Muscle of leg (tissue), 11 donors: ENCODE measurements around the gene DMD. TPM values are rescaled to one million over a fixed set of nuclear protein-coding genes. Genes with fewer than 3 reads are reported as not detected.
"Not testable (repeated sequence)": the region's sequence is repeated elsewhere in the genome, so short reads cannot be mapped to it uniquely, and the experiment has no call there.

ENCODE experiments used
- DNase-seq: peaks from one replicate; pipeline ENCODE4 v3.0.0; 2013
- H3K27ac ChIP-seq: one replicate; pipeline ENCODE4 v1.5.1; 2013; ENCODE audit warnings: mild to moderate bottlenecking, low read length, control low read depth
- H3K27me3 ChIP-seq: one replicate; pipeline ENCODE4 v1.6.1; 2013; ENCODE audit warnings: low read length; ENCODE audit not compliant: control insufficient read depth, insufficient read depth
- H3K36me3 ChIP-seq: one replicate; pipeline ENCODE4 v1.6.1; 2013; ENCODE audit warnings: low read length; ENCODE audit not compliant: control insufficient read depth, insufficient read depth
- H3K4me1 ChIP-seq: one replicate; pipeline ENCODE4 v1.6.1; 2013; ENCODE audit warnings: low read length; ENCODE audit not compliant: control insufficient read depth, insufficient read depth
- H3K4me3 ChIP-seq: one replicate; pipeline ENCODE4 v1.5.1; 2013; ENCODE audit warnings: low read length, control low read depth
- H3K9me3 ChIP-seq: replicated peaks from 2 replicates; pipeline ENCODE4 v1.6.1; 2013; ENCODE audit warnings: low read depth, low read length; ENCODE audit not compliant: control insufficient read depth
- WGBS: methylation state at CpG from one replicate; pipeline ENCODE4 v1.1.5; 2013; ENCODE audit warnings: missing lambda C conversion rate; ENCODE audit not compliant: insufficient coverage; 5-methylcytosine and 5-hydroxymethylcytosine counted together
- polyA plus RNA-seq, 8 donors: library from polyadenylated mRNA; unstranded; fragments of 120-200 nt; gene quantifications; one replicate each; pipeline versions ENCODE4 v1.2.1 to v1.2.3, GENCODE V29; 2013; ENCODE audit warnings: inconsistent platforms in 1 of 8, low replicate concordance in 1 of 8; ENCODE audit not compliant: insufficient read length in 8 of 8, insufficient read depth in 1 of 8
- total RNA-seq: library from RNA; stranded (reverse); fragments of 120-200 nt; gene quantifications from one replicate; pipeline ENCODE4 v1.2.4, GENCODE V29; 2013

DMD gene
- total and polyA plus RNA-seq, 9 donors: 50.3 to 106 (median 68.9) TPM

DNA sequence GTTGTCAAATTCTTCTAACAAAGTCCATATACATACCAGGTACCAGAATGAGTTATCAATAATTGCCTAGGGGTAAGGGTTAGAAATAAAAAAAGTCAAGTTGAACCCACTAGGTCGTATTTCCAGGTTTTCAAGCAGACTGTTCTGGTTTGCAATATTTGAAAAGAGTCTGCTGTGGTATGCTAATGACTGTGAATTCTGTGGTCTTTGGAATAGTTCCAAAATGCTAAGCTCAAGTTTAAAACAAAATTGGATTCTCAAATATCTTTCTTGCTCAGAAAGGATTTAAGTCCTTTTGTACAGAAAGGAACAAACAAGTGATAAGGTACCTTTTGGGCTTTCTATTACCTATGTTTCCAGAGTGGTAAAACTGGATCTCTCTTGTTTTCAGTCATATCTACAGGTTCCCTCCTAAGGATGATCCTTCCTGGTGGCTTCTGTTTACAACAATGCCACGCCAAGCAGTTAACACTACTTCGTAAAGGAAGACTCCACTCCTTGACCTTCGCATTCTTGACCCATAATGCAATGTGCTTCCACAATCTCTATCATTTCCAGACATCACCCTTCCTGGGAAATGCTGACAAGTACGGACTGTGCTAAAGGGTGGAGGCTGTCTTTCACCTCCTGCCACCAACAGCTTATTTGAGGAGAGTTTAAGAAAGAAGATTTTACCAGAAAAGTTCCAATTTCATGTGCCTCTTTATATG is 1607.8 kb downstream of the DMD start:
- Histone ChIP-seq H3K4me3 (no peak overlapping the region), H3K27ac (no peak overlapping the region), H3K9me3 (no peaks in the 10 kb centered on the region), H3K4me1 (no peaks in the 10 kb centered on the region), H3K36me3 (no peaks in the 10 kb centered on the region), H3K27me3 (no peaks in the 10 kb centered on the region)
- 53% methylated on average over 2 of the region's 5 CpGs for WGBS
- DNase-seq: peak; percentile 11

DNA sequence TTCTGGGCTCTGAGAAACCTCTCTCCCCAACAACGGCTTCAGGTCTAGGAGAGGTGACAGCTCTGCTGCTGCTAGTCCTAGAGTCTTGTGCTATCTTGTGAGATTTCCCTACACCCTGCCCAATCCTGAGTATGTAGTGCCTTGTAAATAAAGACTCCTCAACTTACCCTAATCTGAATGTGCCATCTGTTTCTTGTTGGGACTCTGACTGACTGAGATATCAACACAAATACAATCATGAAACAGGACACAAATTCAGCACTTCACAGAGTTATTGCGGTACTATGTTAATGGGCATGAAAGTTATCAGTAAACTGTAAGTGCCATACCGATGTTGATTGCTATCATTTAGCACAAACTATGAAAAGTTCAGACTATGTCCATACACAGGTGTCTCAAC is 1610.5 kb downstream of the DMD start:
- Histone ChIP-seq H3K27me3 (no peaks in the 10 kb centered on the region), H3K9me3 (no peaks in the 10 kb centered on the region), H3K36me3 (no peaks in the 10 kb centered on the region), H3K4me1 (no peaks in the 10 kb centered on the region), H3K4me3 (no peak overlapping the region), H3K27ac (no peak overlapping the region)
- DNase-seq: no peak
- no CpG with 5 or more reads among the region's 3 CpGs for WGBS

DNA sequence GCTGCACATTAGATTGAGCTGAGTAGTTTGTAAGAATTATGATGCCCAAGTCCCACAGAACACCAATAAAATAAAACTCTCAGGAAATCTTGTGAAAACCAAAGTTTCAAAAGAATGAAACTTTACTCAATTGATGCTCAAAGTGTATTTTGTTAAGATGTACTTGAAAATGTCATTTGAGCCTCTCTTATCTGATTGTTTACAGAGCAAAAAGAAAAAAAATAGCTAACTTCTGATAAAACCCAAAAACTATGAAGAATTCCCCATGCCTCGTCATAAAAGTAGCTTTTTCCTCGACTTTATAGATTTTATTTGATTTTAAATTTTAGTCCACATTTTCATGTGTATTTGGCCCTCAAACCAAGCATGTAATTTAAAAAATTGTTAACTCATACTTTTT is 1618.0 kb downstream of the DMD start:
- DNase-seq: no peak
- WGBS: no CpG with 5 or more reads among the region's 2 CpGs
- H3K4me1 ChIP-seq: no peaks in the 10 kb centered on the region
- no peak overlapping the region for H3K27ac ChIP-seq
- H3K27me3 ChIP-seq: no peaks in the 10 kb centered on the region
- no peak overlapping the region for H3K4me3 ChIP-seq
- H3K36me3 ChIP-seq: no peaks in the 10 kb centered on the region
- no peaks in the 10 kb centered on the region for H3K9me3 ChIP-seq

DNA sequence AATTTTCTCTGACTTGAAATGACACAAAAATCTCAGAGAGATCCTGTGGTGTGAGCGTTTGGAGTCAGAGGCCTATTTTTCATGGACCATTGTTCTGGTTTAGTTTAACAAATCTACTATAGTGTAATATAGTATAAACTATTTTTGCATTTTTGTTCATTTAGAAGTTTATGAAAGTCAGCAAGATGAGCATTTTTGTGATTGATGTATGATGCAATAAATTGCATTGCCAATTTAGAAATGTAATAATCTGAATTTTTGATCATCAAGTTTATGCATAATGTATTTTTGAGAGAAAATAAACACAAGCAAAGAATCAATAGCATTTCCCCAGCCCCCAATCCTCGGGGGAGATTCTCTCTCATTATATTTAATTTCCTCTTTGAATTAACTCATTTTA is 1620.0 kb downstream of the DMD start:
- no peak overlapping the region for H3K27ac ChIP-seq
- no peaks in the 10 kb centered on the region for H3K36me3 ChIP-seq
- no peak for DNase-seq
- no peaks in the 10 kb centered on the region for H3K9me3 ChIP-seq
- no peaks in the 10 kb centered on the region for H3K27me3 ChIP-seq
- WGBS: no CpG with 5 or more reads among the region's 2 CpGs
- no peak overlapping the region for H3K4me3 ChIP-seq
- no peaks in the 10 kb centered on the region for H3K4me1 ChIP-seq

DNA sequence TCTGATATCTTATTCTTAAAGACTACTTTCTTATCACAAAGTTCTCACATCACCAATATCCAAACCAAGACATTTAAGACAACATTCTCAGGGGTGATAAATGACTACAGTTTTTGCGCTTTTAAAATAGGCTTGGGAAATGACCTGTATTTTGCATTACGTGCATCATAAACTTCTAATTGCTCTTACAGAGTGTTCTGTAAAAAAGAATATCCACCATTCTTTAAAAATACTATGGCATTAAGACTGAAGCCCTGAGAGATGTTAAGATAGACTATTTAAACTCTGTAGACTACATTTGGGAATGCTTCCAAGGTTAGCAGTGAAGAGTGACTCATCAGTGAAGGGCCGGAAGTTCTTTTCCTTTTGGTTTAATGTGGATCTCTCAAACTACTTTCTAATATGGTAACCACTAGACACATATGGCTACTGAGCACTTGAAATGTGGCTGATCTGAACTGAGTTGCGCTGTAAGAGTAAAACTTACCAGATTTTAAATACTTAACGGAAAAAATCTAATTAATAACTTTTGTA is 1620.7 kb downstream of the DMD start:
- WGBS: no CpG with 5 or more reads among the region's 5 CpGs
- Histone ChIP-seq H3K9me3 (no peaks in the 10 kb centered on the region), H3K27ac (no peak overlapping the region), H3K36me3 (no peaks in the 10 kb centered on the region), H3K27me3 (no peaks in the 10 kb centered on the region), H3K4me1 (no peaks in the 10 kb centered on the region), H3K4me3 (no peak overlapping the region)
- DNase-seq: peak; percentile 29

DNA sequence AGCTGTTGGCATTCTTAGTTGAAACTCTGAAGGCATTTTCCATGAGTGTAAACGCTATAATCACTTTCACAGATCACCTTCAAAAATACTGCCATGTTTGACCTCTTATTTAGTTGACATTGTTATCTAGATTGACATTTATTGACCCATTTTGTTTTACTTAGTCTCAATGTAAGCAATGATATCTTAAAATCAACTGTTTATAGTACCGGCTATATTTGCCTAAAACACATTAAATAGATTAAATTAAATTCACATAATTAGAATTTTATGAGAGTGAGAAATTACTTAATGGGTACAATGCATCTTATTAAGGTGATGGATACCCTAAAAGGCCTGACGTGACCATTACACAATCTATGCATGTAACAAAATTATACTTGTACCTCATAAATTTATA is 1621.8 kb downstream of the DMD start:
- no peak overlapping the region for H3K4me3 ChIP-seq
- DNase-seq: no peak
- no peak overlapping the region for H3K27ac ChIP-seq
- H3K36me3 ChIP-seq: no peaks in the 10 kb centered on the region
- no peaks in the 10 kb centered on the region for H3K9me3 ChIP-seq
- no CpG with 5 or more reads among the region's 3 CpGs for WGBS
- H3K27me3 ChIP-seq: no peaks in the 10 kb centered on the region
- no peaks in the 10 kb centered on the region for H3K4me1 ChIP-seq

DNA sequence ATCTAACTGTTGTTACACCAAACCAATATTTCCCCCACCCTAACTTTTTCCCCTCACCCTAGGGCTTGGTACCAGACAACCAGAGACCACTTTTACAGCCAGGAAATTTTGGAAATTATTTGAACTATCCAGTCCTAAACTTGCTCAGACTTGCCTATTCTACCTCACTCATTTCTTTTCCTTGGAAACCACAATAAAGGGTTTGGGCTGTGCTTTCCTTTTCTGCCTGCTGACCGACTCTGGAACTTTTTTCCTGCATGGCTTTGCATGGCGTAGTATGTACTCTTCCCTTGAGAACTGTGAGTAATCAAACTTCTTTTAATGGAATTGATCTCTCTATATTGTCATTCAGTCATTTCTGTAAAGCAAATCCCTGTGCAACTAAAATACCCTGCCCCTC is 1623.0 kb downstream of the DMD start:
- no peak overlapping the region for H3K4me3 ChIP-seq
- no peak overlapping the region for H3K27ac ChIP-seq
- H3K4me1 ChIP-seq: no peaks in the 10 kb centered on the region
- DNase-seq: no peak
- H3K9me3 ChIP-seq: no peaks in the 10 kb centered on the region
- no peaks in the 10 kb centered on the region for H3K36me3 ChIP-seq
- H3K27me3 ChIP-seq: no peaks in the 10 kb centered on the region
- WGBS: no CpG with 5 or more reads among the region's 2 CpGs

DNA sequence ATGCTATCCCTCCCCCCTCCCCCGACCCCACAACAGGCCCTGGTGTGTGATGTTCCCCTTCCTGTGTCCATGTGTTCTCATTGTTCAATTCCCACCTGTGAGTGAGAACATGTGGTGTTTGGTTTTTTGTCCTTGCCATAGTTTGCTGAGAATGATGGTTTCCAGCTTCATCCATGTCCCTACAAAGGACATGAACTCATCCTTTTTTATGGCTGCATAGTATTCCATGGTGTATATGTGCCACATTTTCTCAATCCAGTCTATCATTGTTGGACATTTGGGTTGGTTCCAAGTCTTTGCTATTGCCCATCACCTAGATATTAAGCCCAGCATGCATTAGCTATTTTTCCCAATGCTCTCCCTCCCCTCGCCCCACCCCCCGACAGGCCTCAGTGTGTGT is 1627.5 kb downstream of the DMD start:
- DNase-seq: not testable (repeated sequence)
- no CpG with 5 or more reads among the region's 3 CpGs for WGBS

DNA sequence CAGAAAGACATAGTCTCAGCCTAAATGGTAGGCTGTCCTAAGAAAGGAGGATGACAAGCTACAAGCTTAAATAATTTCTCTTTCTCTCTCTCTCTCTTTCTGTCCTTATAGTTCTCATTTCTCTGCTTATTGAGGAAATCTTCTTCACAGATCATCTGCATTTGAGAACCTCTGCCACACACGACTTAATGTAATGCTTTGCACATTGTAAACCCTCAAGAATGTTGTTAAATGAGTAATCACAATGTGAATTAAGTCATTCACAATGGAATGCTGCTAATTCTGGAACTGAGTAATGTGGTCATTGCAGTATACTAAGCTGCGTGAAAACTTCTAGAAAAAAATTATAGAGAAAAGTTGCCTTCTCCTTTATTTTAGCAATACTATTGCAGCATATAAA is 1630.6 kb downstream of the DMD start:
- Histone ChIP-seq H3K27me3 (peaks cover 5% of the 10 kb centered on the region), H3K9me3 (no peaks in the 10 kb centered on the region), H3K36me3 (no peaks in the 10 kb centered on the region), H3K27ac (no peak overlapping the region), H3K4me1 (no peaks in the 10 kb centered on the region), H3K4me3 (no peak overlapping the region)
- WGBS: no CpG with 5 or more reads among the region's 2 CpGs
- DNase-seq: peak; percentile 2

More for the DNA sequence above, 1627.5 kb downstream of the DMD start:
- H3K9me3 ChIP-seq, H3K4me1 ChIP-seq, H3K36me3 ChIP-seq, H3K27ac ChIP-seq, H3K4me3 ChIP-seq, H3K27me3 ChIP-seq: not testable (repeated sequence)

DNA sequence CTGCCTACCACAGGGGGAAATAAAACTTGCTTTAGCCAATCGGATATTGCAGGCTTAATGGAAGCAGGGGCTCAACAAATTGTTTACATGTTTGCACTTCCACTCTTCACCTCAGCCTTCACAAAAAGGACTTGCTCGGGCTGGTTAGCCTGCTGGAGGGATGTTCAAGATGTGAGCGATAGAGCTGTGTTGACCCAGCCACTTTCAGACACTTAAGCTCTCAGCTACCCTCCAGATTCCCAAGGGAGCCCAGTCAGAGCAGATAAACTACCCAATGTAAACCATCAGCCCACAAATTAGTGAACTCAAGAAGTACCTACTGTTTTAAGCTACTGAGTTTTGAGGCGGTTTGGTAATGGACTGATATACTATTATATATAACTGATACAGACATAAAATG is 1631.1 kb downstream of the DMD start:
- H3K4me3 ChIP-seq: no peak overlapping the region
- H3K9me3 ChIP-seq: no peaks in the 10 kb centered on the region
- H3K27ac ChIP-seq: no peak overlapping the region
- no peak for DNase-seq
- H3K4me1 ChIP-seq: no peaks in the 10 kb centered on the region
- no CpG with 5 or more reads among the region's 4 CpGs for WGBS
- H3K36me3 ChIP-seq: no peaks in the 10 kb centered on the region
- H3K27me3 ChIP-seq: peaks cover 5% of the 10 kb centered on the region

DNA sequence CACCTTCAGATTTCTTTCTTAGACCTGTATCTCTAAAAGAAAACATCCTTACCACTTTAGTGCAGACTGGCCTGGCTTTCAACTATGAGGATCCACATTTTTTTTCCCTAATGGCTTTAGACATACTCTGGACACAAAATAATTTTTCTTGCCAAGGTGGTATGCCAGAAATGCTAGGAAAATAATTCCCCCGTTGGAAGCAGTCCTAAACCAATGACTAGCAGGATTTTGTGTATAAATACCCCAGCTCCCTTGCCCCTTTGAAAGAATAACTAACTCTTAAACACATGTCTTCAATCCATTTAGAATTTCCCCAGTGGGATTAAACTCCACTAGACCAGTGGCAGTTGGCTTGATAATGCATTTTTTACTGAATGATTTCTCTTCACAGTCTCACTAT is 1639.0 kb downstream of the DMD start:
- no peaks in the 10 kb centered on the region for H3K27me3 ChIP-seq
- H3K36me3 ChIP-seq: no peaks in the 10 kb centered on the region
- WGBS: no CpG with 5 or more reads among the region's 1 CpG
- no peak overlapping the region for H3K4me3 ChIP-seq
- H3K9me3 ChIP-seq: no peaks in the 10 kb centered on the region
- no peaks in the 10 kb centered on the region for H3K4me1 ChIP-seq
- no peak overlapping the region for H3K27ac ChIP-seq
- no peak for DNase-seq
